HTERT RPE-1 (cell line): ENCODE results near the gene FLVCR1.

Experiments used
- in situ Hi-C: fragments of 300-500 bp; cut with MboI; formaldehyde crosslinking; loops from 4 replicates; pipeline ENCODE4 v1.14.3; 2020; ENCODE audit warnings: low sequenced_read_pairs

Gene FLVCR1

DNA sequence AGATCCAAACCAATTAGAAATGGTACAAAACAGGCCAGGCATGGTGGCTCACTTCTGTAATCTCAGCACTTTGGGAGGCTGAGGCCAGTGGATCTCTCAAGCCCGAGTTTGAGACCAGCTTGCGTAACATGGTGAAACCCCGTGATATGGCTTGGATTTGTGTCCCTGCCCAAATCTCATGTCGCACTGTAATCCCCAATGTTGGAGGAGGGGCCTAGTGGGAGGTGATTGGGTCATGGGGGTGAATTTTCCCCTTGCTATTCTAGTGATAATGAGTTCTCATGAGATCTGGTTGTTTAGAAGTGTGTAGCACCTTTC is 85.3 kb downstream of the FLVCR1 start:
- in situ Hi-C loops = no loop called here

DNA sequence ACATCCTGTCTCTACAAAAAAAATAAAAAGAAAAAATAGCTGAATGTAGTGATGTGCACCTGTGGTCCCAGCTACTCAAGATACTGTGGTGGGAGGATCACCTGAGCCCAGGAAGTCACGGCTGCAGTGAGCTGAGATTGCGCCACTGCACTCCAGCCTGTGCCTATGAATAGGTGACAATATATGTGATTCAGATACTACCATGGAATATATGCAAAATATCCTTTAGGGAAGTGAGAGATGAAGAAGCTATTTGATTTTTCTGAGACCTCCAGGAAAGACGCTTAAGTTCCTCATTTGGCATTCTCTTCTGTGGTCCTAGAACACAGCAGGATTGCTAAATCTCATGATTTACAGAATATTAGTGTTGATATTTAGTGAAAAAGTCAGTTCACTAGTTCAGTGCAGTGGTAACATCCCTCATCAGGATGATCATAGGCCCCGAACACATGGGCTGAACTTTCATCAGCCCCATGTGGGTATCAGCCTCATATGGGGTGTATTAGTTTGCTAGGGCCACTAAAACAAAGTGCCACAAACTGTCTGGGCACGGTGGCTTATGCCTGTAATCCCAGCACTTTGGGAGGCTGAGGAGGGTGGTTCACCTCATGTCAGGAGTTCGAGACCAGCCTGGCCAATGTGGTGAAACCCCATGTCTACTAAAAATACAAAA is 86.3 kb downstream of the FLVCR1 start:
- in situ Hi-C loops = no loop called here

DNA sequence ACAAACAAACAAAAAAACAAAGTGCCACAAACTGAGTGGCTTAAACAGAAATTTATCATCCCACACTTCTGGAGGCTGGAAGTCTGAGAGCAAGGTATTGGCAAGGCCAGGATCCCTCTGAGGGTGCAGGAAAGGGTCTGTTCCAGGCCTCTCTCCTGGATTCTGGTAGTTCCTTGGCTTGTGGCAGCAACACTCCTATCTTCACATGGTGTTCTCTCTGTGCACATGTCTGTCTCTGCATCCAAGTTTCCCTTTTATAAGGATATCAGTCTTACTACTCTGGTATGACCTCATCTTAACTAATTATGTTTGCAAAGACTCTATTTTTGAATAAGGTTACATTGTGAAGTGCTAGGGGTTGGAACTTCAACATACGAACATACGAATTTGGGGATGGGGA is 87.0 kb downstream of the FLVCR1 start:
- in situ Hi-C loops = no loop called here

DNA sequence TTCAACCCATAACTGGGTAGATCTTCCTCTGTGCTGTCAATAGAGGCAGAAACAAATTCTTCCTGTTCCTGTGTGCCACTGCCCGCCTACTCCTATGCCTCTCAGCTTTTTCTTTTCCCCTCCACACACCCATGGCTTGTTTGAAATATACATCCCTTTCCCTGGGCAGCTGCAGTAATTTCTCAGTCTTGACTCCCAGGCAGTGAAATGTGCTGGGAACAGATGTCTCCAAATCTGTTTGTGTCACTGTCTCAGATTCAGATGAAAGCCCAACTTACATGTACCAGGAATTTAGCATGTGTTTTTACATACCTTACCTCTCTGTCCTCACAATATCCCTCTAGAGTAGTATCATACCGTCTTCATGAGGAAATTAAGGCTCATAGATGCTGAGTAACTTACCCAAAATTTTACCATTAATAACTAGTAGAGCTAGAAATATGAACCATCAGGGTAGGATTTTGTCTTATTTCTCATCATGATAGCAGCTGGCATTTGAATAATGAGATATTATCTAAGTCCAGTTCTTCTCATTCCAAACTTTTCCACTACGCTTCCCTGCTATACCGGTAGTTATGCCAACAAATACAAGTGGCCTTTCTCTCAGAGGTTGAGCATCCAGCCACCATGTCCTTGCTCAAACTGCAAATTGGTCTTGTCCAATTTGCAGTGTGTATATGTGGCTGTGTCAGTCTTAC is 87.5 kb downstream of the FLVCR1 start:
- in situ Hi-C loops = no loop called here

DNA sequence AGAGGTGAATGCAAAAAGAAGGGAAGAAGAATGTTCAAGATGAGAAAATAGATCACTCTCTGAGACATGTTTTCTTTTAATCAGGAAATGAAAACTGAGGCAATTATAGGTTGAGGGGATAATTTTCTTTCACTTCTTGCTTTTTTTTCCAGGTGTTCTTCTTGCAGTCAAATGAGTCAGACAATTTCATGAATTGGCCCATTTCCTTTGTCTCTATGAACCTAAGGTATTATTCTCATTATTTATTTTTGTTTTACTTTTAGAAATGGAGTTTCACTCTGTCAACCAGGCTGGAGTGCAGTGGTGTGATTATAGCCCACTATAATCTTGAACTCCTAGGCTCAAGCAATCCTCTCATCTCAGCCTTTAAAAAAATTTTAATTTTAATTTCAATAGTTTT is 88.8 kb downstream of the FLVCR1 start:
- in situ Hi-C loops = no loop called here
